Neuronal stem cell (in vitro differentiated cells): ENCODE data around the gene CAMTA1.

Source experiments
- DNase-seq: peaks from one replicate; pipeline ENCODE4 v3.0.0-alpha.2; 2013; ENCODE audit warnings: low spot score
- H2AFZ ChIP-seq: one replicate; pipeline ENCODE4 v1.6.1; 2013; ENCODE audit warnings: mild to moderate bottlenecking, low read length, inconsistent platforms
- H2AK5ac ChIP-seq: 2 replicates; pipeline ENCODE4 v1.6.1; 2013; ENCODE audit warnings: low read depth, mild to moderate bottlenecking, inconsistent platforms, low read length, moderate library complexity, mixed read lengths
- H2BK120ac ChIP-seq: 2 replicates; pipeline ENCODE4 v1.6.1; 2013; ENCODE audit warnings: low read depth, mild to moderate bottlenecking, inconsistent platforms, low read length, moderate library complexity, mixed read lengths
- H2BK12ac ChIP-seq: one replicate; pipeline ENCODE4 v1.6.1; 2013; ENCODE audit warnings: low read length, inconsistent platforms
- H2BK15ac ChIP-seq: 2 replicates; pipeline ENCODE4 v1.6.1; 2013; ENCODE audit warnings: mild to moderate bottlenecking, low read length, inconsistent platforms, mixed read lengths
- H2BK5ac ChIP-seq: one replicate; pipeline ENCODE4 v1.6.1; 2013; ENCODE audit warnings: inconsistent platforms, mild to moderate bottlenecking, low read length, moderate library complexity
- H3K14ac ChIP-seq: one replicate; pipeline ENCODE4 v1.6.1; 2013; ENCODE audit warnings: low read length, inconsistent platforms
- H3K18ac ChIP-seq: 2 replicates; pipeline ENCODE4 v1.6.1; 2013; ENCODE audit warnings: low read length, inconsistent platforms
- H3K23ac ChIP-seq: 2 replicates; pipeline ENCODE4 v1.6.1; 2013; ENCODE audit warnings: low read depth, mild to moderate bottlenecking, mixed read lengths, low read length, inconsistent platforms; ENCODE audit not compliant: poor library complexity
- H3K27ac ChIP-seq: replicated peaks from 3 replicates; pipeline ENCODE4 v1.5.1; 2013; ENCODE audit warnings: low read length, inconsistent platforms
- H3K27me3 ChIP-seq, 3 experiments: 2 replicates each; pipeline ENCODE4 v1.6.1; 2013; ENCODE audit warnings: low read length in 3 of 3, mild to moderate bottlenecking in 2 of 3, inconsistent platforms in 1 of 3, low read depth in 1 of 3, mixed read lengths in 1 of 3, moderate library complexity in 1 of 3; ENCODE audit not compliant: control insufficient read depth in 3 of 3, insufficient read depth in 3 of 3
- H3K36me3 ChIP-seq, 2 donors: replicated peaks in 1 of 2; 2 replicates each; pipeline ENCODE4 v1.6.1; 2013; ENCODE audit warnings: low read length in 2 of 2; ENCODE audit not compliant: control insufficient read depth in 2 of 2, insufficient read depth in 2 of 2
- H3K4ac ChIP-seq: 2 replicates; pipeline ENCODE4 v1.6.1; 2013; ENCODE audit warnings: inconsistent platforms, mild to moderate bottlenecking, low read length, moderate library complexity
- H3K4me1 ChIP-seq, 2 donors: 1 replicate in 1 of 2; 2 replicates in 1 of 2; pipeline ENCODE4 v1.6.1; 2013; ENCODE audit warnings: low read length in 2 of 2, low read depth in 1 of 2; ENCODE audit not compliant: control insufficient read depth in 2 of 2, insufficient read depth in 1 of 2
- H3K4me2 ChIP-seq: one replicate; pipeline ENCODE4 v1.6.1; 2013; ENCODE audit warnings: mild to moderate bottlenecking, low read length, inconsistent platforms; ENCODE audit not compliant: insufficient read depth, poor library complexity, severe bottlenecking
- H3K4me3 ChIP-seq, 2 donors: 2 replicates each; pipeline ENCODE4 v1.5.1; 2013; ENCODE audit warnings: low read length in 2 of 2, mild to moderate bottlenecking in 2 of 2, inconsistent platforms in 1 of 2, moderate library complexity in 1 of 2
- H3K79me1 ChIP-seq: one replicate; pipeline ENCODE4 v1.6.1; 2013; ENCODE audit warnings: low read depth, mild to moderate bottlenecking, inconsistent platforms, low read length, moderate library complexity
- H3K9ac ChIP-seq: one replicate; pipeline ENCODE4 v1.6.1; 2013; ENCODE audit warnings: mild to moderate bottlenecking, low read depth, low read length, inconsistent platforms; ENCODE audit not compliant: poor library complexity
- H3K9me3 ChIP-seq, 2 donors: replicated peaks in 1 of 2; 2 replicates each; pipeline versions ENCODE3 to v1.6.1; 2013; ENCODE audit warnings: low read length in 2 of 2, mild to moderate bottlenecking in 2 of 2, inconsistent platforms in 1 of 2, low read depth in 1 of 2, mixed read lengths in 1 of 2, moderate library complexity in 1 of 2; ENCODE audit not compliant: control insufficient read depth in 2 of 2, insufficient read depth in 1 of 2
- H4K8ac ChIP-seq: one replicate; pipeline ENCODE4 v1.6.1; 2013; ENCODE audit warnings: low read depth, mild to moderate bottlenecking, inconsistent platforms, low read length, moderate library complexity
- H4K91ac ChIP-seq: one replicate; pipeline ENCODE4 v1.6.1; 2013; ENCODE audit warnings: low read length, low read depth, mild to moderate bottlenecking, inconsistent platforms; ENCODE audit not compliant: poor library complexity
- WGBS, 2 donors: extraction: QIAGEN DNeasy Blood & Tissue Kit; methylation state at CpG; one replicate each; pipeline ENCODE4 v1.1.7; 2013; ENCODE audit warnings: missing lambda C conversion rate in 2 of 2, mixed read lengths in 1 of 2; ENCODE audit not compliant: insufficient read length in 2 of 2, insufficient replicate concordance in 1 of 2; ENCODE audit errors: extremely low coverage in 2 of 2; 5-methylcytosine and 5-hydroxymethylcytosine counted together

CAMTA1 gene

GRCh38 chr1:7222695-7223015, 437.4 kb downstream of the CAMTA1 start:
- H3K23ac ChIP-seq, result peak overlapping the region; percentile 11
- no peak overlapping the region for H3K4me2 ChIP-seq
- no peak overlapping the region for H3K9ac ChIP-seq
- H3K27ac ChIP-seq, result no peak overlapping the region
- no peaks in the 10 kb centered on the region for H3K79me1 ChIP-seq
- no peak overlapping the region for H2BK5ac ChIP-seq
- DNase-seq, result no peak
- H2BK120ac ChIP-seq, result no peak overlapping the region
- H2AK5ac ChIP-seq, result no peak overlapping the region
- H2BK12ac ChIP-seq, result no peak overlapping the region
- no peak overlapping the region for H2AFZ ChIP-seq
- H3K18ac ChIP-seq, result no peak overlapping the region
- no peak overlapping the region for H2BK15ac ChIP-seq
- no peak overlapping the region for H3K4me3 ChIP-seq
- H3K14ac ChIP-seq, result no peak overlapping the region
- no peaks in the 10 kb centered on the region for H3K9me3 ChIP-seq
- no peaks in the 10 kb centered on the region for H3K4me1 ChIP-seq
- H3K36me3 ChIP-seq, result no peaks in the 10 kb centered on the region
- no CpG with 5 or more reads among the region's 7 CpGs for WGBS, 2 donors
- H3K4ac ChIP-seq, result no peak overlapping the region
- no peak overlapping the region for H4K8ac ChIP-seq
- H4K91ac ChIP-seq, result no peak overlapping the region
- H3K27me3 ChIP-seq, result no peaks in the 10 kb centered on the region

DNA sequence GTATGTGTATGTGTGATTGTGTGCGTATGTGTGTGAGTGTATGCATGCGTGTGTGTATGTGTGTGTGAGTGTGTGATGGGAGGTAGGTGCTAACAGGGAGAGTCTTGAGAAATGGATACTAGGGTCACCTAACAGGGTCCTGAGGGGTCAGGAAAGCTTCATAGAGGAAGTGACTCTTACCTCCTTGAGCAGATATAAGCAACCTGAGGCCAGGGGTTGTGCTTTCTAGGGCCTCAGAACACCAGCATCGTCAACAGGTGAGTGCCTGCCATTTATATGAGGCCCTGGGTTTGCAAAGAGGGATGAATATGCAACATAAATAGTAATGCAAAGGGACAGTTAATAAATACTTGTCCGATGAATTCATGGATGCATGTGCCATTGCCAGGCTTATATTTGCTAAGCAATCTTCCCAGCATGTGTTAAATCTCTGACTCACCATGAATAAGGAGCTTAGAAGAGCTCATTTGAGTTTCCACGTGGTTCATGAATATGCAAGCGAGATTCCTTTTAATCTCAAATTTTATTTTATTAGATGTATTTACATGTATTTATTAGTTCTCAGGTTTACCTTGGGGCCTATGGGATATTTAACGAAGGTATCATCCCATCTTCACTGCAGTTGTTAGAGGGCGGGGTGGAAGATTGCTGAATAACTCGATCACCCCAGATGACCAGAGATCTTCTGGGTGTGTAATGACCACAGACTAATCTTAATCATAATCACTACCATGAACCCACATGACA, 438.3 kb downstream of the CAMTA1 start:
- Histone ChIP-seq H2BK12ac (no peak overlapping the region), H3K4me1 (no peaks in the 10 kb centered on the region), H3K27me3 (no peaks in the 10 kb centered on the region), H3K4ac (no peak overlapping the region), H2BK5ac (no peak overlapping the region), H3K4me3 (no peak overlapping the region), H2AFZ (no peak overlapping the region), H3K79me1 (no peaks in the 10 kb centered on the region), H3K14ac (no peak overlapping the region), H2BK120ac (peak overlapping the region; percentile 43), H2AK5ac (no peak overlapping the region), H3K18ac (no peak overlapping the region), H4K8ac (no peak overlapping the region), H3K4me2 (no peak overlapping the region), H3K27ac (no peak overlapping the region), H3K9ac (peak overlapping the region; percentile 47), H3K36me3 (no peaks in the 10 kb centered on the region), H3K23ac (no peak overlapping the region), H3K9me3 (no peaks in the 10 kb centered on the region), H4K91ac (no peak overlapping the region), H2BK15ac (no peak overlapping the region)
- WGBS, 2 donors, result 100% methylated on average over 2 of the region's 9 CpGs
- no peak for DNase-seq

GRCh38 chr1:7224081-7224534, 438.9 kb downstream of the CAMTA1 start:
- no peak overlapping the region for H2BK12ac ChIP-seq
- H2AK5ac ChIP-seq, result no peak overlapping the region
- H2BK120ac ChIP-seq, result peak overlapping the region; percentile 43
- H3K4me3 ChIP-seq, result no peak overlapping the region
- H4K8ac ChIP-seq, result no peak overlapping the region
- no CpG with 5 or more reads among the region's 10 CpGs for WGBS, 2 donors
- no peaks in the 10 kb centered on the region for H3K27me3 ChIP-seq
- H3K9ac ChIP-seq, result no peak overlapping the region
- no peak overlapping the region for H3K18ac ChIP-seq
- H3K79me1 ChIP-seq, result no peaks in the 10 kb centered on the region
- no peaks in the 10 kb centered on the region for H3K9me3 ChIP-seq
- no peak overlapping the region for H3K4me2 ChIP-seq
- peaks cover 0 to 5% of the 10 kb centered on the region in 2 donors for H3K4me1 ChIP-seq
- H3K4ac ChIP-seq, result no peak overlapping the region
- H3K14ac ChIP-seq, result no peak overlapping the region
- no peak overlapping the region for H2BK15ac ChIP-seq
- no peaks in the 10 kb centered on the region for H3K36me3 ChIP-seq
- H3K23ac ChIP-seq, result no peak overlapping the region
- no peak overlapping the region for H2AFZ ChIP-seq
- no peak for DNase-seq
- no peak overlapping the region for H3K27ac ChIP-seq
- H2BK5ac ChIP-seq, result no peak overlapping the region
- no peak overlapping the region for H4K91ac ChIP-seq

- Histone ChIP-seq H2BK15ac (no peak overlapping the region), H3K4me1 (peaks cover 0 to 6% of the 10 kb centered on the region in 2 donors), H3K4me3 (peak overlapping the region in 1 of 2 donors; percentile 40), H2BK120ac (no peak overlapping the region), H3K18ac (no peak overlapping the region), H3K23ac (no peak overlapping the region), H4K91ac (no peak overlapping the region), H3K9ac (no peak overlapping the region), H3K14ac (no peak overlapping the region), H3K27ac (no peak overlapping the region), H4K8ac (no peak overlapping the region), H2BK12ac (no peak overlapping the region), H2AFZ (no peak overlapping the region), H2BK5ac (no peak overlapping the region), H3K9me3 (no peaks in the 10 kb centered on the region), H3K4me2 (no peak overlapping the region), H3K4ac (no peak overlapping the region), H3K79me1 (no peaks in the 10 kb centered on the region), H3K27me3 (no peaks in the 10 kb centered on the region), H3K36me3 (no peaks in the 10 kb centered on the region), H2AK5ac (no peak overlapping the region)
- DNase-seq, result no peak
- WGBS, 2 donors, result no CpG with 5 or more reads among the region's 13 CpGs
Measured at GRCh38 chr1:7224644-7225043, 439.4 kb downstream of the CAMTA1 start.
